HG03565 (cell line): ENCODE results near the gene PLXDC2.
"Not testable (repeated sequence)": the region's sequence is repeated elsewhere in the genome, so short reads cannot be mapped to it uniquely, and the experiment has no call there.

Experiments used
- ATAC-seq: cut with Tn5 transposase; IDR thresholded peaks from one replicate; pipeline ENCODE4 v1.9.1; 2021; ENCODE audit warnings: mild to moderate bottlenecking, moderate library complexity; ENCODE audit not compliant: unreplicated experiment

The PLXDC2 gene

DNA sequence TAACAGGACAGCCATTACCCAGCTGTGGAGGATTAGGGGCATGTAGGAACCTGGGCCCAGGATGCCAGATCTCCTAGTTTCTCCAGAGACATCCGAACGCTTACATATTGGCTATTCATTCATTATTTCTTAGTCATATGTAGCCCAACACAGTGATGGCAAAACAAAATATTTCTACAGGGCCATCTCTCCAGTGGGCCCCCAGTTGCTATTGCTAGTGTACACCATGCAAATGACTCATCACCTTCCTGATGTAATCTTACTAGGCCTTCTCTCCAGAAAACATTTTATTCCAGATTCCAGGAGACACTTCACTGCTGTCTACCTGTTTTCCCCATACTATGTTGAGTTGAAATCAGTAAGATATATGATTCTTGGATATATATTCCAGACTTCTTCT lies 201.7 kb downstream of the PLXDC2 start:
- ATAC-seq: no peak

DNA sequence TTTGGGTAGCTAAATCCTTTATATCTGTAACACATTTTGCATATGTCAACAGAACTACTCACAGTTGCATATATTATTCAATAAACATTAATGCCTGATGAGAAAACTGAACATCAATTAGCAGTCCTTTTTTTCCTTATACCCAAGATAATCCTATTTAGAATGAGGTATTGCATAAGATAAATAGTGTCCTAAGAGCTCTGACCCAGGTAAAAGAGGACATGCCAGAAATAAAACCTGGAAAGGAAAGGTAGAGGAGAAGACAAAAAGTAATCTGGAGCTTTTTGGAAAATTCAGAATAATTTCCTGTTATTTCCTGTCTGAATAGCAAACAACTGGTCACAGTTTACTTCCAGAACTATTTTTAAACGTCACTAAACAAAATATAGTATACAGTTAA lies 204.4 kb downstream of the PLXDC2 start:
- ATAC-seq: no peak

DNA sequence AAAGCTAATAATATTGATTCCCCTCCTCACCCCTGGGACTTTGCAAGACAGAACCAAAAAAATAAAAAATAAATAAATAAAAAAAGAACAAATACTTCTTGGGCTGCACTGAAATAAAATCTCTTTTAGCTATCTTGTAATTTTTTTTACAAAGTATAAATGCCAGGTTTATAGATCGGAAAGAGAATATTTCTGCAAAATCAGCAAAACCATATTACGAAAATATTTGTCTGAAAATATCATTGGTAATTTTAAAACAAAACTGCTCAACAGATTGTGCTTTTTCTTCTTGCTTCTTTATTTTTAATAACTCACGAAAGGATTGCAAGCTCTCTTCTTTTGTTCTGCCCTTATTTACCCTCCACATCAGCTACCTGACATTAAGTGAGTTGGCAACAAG lies 213.3 kb downstream of the PLXDC2 start:
- no peak for ATAC-seq

DNA sequence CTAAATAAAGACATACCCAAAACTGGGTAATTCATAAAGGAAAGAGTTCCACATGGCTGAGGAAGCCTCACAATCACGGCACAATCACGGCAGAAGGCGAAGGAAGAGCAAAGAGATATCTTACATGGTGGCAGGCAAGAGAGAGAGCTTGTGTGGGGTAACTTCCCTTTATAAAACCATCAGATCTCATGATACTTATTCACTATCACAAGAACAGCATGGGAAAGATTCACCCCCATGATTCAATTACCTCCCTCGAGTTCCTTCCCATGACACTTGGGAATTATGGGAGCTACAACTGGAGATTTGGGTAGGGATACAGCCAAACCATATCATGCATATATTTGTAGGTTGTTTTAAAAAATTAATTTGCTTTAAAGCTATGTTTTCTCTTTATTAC lies 217.2 kb downstream of the PLXDC2 start:
- no peak for ATAC-seq

DNA sequence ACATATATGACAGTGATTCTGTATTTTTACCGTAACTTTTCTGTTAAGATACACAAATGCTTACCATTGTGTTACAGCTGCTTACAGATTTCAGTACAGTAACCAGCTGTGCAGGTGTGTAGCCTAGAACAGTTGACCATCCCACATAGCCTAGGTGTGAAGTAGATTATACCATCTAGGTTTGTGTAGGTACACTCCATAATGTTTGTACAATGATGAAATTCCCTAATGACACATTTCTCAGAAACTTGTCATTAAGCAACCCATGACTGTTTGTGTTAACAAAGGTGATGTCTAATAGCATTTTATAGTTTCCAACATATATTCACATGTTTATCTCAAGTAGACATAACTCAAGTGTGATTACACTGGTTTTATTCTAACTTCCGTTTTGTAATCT lies 218.5 kb downstream of the PLXDC2 start:
- no peak for ATAC-seq

DNA sequence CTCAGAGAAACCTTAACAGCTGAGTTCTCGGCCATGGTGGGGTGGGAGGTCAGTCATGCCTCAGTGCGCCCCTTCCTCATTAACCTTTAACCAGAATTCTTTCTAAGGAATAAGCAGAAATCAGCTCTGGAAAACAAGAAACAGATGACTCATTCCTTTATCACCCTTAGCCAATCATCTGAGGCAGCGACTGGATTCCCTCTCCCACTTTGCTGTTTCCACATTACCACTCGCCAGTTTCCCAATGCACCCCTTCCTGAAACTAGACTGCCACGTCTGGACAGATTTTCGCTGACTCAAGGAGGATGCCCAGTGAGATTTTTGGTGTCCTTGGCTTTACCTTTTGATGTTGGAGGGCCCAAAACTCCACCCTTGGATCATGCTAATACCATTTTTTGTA lies 223.8 kb downstream of the PLXDC2 start:
- ATAC-seq: no peak

DNA sequence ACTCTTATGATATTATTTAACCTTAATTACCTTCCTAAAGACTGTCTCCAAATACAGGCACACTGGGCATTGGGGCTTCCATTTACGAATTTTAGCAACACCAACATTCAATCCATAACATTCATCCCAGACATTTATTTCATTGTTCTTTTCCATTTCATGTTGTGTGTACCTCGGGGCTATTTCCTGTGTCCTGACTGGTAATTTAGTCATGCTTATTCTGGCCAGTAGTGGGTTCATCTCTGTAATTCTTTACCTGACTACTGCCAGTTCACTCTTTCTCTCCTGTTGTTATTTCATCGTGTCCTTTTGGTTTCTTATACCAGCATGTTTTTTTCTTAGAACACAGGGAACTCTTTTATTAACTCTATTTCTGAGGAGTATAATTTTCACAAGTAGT lies 225.7 kb downstream of the PLXDC2 start:
- no peak for ATAC-seq

DNA sequence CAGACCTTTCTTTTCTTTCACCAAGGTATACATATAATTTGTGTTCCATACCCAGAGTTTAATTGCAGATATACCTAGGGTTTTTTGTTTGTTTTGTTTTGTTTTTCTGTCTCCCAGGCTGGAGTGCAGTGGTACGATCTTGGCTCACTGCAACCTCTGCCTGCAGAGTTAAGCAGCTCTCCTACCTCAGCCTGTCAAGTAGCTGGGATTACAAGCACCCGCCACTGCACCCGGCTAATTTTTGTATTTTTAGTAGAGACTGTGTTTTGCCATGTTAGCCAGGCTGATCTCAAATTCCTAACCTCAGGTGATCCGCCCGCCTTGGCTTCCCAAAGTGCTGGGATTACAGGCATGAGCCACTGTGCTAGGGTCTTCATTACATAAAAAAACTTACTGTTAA lies 228.9 kb downstream of the PLXDC2 start:
- not testable (repeated sequence) for ATAC-seq

DNA sequence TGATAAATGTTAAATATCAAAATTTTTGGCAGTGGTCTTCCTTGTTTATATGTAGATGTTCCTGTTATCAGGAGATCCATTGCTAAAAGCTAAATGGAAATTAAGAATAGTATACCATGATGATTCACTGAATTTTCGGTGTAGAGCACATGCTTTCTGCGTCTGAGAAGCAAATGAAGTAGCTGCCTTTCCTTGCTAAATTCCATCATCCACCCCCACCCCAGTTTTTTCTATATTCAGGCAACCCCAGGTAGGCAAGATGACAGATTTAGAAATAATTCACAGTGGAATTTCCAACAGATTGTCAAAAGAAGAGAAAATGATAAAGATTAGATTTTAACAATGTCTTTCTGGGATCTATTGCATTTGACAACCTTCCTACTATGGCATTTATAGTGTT lies 231.9 kb downstream of the PLXDC2 start:
- no peak for ATAC-seq

DNA sequence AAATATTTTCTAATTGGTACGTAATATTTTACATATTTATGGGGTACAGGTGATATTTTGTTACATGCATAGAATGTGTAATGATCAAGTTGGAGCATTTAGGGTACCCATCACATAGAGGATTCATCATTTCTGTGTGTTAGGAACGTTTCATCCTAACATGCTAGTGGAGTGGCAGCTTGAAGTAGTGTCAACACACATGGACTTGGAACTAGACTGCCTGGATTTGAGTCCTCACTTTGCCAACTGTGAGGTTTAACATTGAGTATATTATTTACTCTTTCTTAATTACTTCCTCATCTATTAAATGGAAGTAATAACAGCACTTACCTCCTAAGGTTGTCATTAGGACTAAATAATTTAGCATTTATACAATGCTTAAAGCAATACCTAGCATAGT lies 241.9 kb downstream of the PLXDC2 start:
- ATAC-seq: no peak

DNA sequence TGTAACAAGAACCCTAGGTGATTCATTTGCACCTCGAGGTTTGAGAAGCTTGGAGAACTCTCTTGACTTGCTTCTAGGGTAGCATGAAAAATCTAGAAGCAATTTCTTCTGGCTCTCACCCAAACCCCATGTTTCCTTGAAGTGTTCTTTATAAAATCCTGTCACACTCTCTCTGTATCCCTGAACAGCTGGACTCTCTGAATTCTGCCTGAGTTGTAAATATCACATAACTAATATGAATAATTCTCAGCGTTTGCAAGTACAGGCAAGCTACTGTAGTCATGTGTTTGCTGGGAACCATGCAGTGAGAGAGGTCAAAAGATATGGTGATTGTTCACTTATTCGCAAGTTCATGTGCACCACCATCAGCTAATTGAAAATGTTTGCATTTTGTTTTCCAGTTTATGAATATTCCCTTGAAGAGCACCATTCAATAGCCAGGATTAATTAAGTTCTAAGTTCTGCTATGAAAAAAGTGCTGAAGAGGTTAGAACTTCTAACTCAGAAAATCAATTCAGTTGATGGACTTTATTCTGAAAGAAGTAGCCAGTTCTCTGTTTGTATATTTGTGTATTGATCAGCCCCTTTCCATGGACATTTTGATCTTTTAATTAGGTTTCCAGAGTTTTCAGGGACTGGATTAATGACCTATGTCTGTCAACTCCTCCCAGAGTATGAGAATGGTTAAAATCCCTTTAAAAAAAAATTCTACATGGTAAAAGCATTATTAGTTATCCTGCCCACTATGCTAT lies 243.0 kb downstream of the PLXDC2 start:
- no peak for ATAC-seq

DNA sequence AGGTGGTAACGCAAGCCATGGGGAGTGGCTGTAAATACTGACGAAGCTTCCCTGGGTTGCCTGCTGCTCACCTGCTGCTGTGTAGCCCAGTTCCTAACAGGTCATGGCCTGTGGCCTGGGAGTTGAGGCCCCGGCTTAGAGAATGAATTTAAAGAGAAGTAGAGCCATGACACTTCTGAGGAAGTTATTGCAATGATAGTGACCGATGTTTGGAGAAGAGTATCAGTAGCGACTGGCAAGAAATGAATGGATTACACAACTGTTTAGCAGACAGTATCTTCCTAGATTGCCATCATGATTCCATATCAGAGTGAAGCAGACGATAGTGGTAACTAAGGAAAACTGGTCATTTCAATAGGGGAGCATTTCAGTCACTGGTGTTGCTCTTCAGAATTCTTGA lies 249.6 kb downstream of the PLXDC2 start:
- no peak for ATAC-seq

DNA sequence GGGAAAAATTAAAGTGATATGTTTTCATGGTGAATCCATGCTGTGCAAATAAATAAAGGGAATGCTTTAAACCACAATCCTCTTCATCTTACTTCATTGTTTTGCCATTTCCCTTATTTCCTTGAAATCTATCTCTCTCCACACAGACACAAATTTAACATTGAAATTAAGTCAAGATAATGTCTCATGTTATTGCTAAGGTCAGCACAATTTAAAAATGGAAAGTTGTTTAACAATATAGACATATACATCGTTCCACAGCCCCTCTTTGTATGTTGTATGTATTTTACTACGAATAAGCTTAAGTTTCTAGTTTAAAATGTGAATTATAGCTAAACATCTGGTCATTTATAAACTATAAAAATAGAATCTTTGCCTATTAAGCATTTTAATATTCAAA lies 256.9 kb downstream of the PLXDC2 start:
- ATAC-seq: no peak

DNA sequence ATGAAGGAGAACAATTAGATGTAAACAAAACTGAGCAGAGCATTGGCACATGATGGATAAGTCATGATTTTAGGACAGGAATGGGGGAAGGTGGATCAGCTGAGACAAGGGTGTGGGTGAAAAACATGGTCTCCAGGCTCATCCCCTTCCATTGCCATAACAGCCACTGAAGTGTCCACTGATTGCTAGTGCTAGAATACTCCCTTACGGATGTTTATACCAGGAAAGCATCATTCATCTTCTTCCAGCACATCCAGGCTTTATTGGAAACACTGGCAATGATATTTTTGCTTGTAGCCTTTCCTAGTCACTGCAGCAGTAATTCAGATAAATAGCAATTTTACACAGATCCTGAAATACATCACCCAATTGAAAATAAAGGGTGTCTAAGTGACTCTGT lies 259.5 kb downstream of the PLXDC2 start:
- no peak for ATAC-seq

DNA sequence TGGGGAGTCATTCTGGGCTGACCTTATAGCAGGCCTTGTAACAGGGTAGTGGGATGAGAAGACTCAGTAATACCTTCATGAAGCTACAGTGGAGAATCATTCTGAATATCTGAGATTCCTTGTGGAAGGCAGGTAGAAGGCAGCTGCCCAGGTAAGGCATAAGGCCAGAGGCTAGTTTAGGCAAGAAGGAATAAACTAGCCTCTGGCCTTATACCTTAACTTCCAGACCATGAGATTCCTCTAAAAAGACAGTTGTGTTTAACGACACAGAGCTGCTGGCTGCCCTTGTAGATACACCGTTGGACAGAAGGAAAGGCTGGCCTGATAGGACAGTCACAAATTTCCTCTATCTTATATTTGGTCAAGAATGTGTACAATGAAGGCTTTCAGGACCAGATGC lies 268.2 kb downstream of the PLXDC2 start:
- ATAC-seq: no peak

DNA sequence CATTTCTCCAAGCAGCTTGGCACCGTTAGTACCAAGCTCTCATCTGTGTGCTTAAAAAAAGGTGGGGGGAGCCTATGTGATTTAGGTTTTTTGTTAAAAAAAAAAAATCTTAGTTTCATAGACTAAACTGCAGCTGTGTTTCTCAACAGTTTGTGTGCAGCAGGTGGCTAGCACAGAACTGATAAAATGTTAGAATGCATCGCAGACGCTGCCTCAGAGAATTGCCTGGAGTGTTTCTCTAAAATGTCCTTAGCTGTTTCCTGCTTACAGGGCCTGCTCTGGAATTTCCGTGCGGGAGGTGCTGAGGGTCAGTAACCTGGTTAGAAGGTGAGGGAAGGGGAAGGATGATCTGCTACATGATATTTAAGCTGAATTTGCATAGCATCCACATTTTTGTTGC lies 268.9 kb downstream of the PLXDC2 start:
- ATAC-seq: no peak

DNA sequence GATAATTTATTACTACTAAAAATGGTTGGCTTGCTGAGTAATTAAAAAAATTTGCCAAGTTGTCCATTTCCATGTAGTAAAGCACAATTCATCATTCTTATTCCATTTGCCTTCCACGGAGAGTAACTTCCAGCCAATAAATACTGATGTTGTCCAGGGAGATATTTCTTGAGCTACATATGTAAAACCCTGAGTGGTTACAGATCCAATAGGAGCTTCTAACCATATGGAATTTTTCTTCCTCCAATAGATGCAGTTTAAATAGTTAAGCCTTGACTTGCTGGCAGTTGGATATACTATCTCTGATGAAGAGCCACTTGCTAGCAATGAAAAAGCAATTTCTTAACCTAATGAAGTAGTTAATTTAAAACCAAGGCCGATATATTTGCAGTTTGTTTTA lies 271.1 kb downstream of the PLXDC2 start:
- no peak for ATAC-seq

DNA sequence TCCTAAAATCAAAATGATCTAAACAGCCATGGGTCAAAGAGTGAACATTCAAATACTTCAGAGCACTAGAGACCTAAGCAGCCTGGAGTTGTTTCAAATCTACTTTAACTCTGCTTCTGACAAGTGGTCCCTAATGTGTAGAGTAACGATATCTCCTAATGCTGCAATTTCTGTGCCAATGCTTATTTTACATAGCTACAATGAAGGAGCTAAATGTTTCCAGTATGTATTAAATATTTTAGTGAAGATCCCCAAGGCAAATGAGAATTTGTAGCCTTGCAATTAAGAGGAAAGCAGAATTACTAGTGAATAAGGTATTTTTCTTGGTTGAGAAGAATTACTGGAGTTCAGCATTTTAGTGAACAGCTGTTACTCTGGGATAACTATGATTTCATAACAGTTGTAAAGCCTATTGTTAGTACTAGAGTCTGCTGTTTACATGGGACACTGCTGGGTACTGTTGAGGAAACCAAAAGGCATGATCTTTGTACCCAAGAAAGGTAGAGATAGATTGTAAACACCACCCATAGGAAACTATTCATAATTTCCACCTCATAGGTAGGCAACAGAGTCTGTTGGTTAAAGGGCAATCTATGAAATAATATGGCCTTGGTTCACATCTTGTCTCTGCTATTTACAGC lies 271.9 kb downstream of the PLXDC2 start:
- ATAC-seq: no peak

DNA sequence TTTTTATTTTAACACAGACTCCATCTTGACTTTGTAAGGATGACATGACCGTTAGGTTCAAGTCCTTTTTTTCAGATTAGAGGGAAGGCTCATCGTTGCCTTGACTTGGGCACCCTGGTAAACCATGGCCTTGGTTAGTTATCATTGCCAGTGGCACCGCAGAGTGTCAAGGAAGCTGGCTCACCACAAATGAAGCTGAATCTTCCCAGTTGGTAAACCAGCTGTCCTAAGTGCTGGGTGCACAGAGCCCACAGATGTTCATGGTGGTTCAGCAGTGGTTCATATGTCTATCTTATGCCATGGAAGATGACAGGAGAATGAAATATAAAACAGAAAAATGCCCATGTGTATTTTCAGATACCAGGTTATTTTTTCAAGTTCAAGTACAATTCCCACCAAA lies 273.6 kb downstream of the PLXDC2 start:
- no peak for ATAC-seq

DNA sequence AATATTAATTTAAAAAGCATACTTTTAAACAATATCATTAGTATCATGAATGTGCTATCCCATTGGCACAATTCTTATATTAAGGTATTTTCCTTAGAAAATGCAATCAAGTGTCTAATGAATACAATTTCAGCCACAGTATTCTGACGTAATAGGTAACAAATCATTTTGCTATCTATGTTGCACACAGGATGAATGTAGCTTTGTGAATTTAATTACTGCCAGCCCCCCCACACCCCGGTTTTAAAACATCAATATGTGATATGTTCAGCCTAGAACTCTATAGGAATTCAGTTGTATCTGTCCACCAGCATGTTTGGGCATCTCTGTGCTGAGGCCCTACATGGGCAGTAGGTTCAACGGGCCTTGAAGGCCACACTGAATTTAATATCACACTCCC lies 274.6 kb downstream of the PLXDC2 start:
- ATAC-seq: no peak

DNA sequence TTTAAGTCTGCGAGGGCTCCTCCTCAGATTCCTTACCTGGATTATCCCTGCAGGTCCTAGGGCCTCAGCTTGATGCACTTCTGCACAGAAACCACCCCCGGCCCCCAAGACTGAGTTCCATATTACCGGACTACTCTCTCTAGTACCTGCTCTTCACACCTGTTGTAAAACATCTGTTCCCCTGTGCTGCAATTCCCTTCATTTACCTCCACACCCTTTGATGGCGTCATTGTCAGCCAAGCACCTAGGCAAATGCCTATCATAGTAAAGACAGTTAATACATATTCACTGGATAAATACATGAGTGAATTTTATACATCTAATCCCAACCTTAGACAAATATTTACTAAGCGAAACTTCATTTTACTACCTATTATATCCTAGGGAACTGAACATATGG lies 275.5 kb downstream of the PLXDC2 start:
- no peak for ATAC-seq

DNA sequence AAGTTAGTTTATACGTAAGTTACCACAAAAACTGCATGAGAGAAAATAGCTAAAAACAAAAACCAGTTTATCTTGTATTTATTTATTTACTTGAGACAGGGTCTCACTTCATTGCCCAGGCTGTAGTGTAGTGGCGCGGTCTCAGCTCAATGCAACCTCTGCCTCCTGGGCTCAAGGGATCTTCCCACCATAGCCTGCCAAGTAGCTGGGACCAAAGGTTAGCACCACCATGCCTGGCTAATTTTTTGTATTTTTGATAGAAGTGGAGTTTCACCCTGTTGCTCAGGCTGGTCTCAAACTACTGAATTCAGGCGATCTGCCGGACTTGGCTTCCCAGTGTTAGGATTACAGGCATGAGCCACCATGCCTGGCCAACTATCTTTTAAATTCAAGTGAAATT lies 277.4 kb downstream of the PLXDC2 start:
- ATAC-seq: no peak
